Colonic mucosa (tissue), 4 donors: ENCODE results near the gene PI4KA. TPM values are rescaled to one million over a fixed set of nuclear protein-coding genes. Genes with fewer than 3 reads are reported as not detected.

Experiments used
- DNase-seq: peaks from one replicate; pipeline ENCODE4 v3.0.0-alpha.2; 2020
- H3K27ac ChIP-seq: fragments of 200-600 bp; one replicate; pipeline ENCODE4 v1.8.0; 2021
- H3K27me3 ChIP-seq: fragments of 200-600 bp; one replicate; pipeline ENCODE4 v1.8.0; 2021
- H3K36me3 ChIP-seq: fragments of 200-600 bp; one replicate; pipeline ENCODE4 v1.8.0; 2021
- H3K4me1 ChIP-seq: fragments of 200-600 bp; one replicate; pipeline ENCODE4 v1.8.0; 2021; ENCODE audit warnings: mild to moderate bottlenecking
- H3K4me3 ChIP-seq: fragments of 200-600 bp; one replicate; pipeline ENCODE4 v1.8.0; 2021
- H3K9ac ChIP-seq, 2 donors: one replicate each; pipeline ENCODE4 v1.7.0; 2013; ENCODE audit warnings: control low read depth in 2 of 2, low read depth in 2 of 2, low read length in 2 of 2
- H3K9me3 ChIP-seq: fragments of 200-600 bp; one replicate; pipeline ENCODE4 v1.8.0; 2021
- intact Hi-C: fragments of 100-400 bp; cut with DNase I; formaldehyde crosslinking; loops from one replicate; pipeline ENCODE4 v1.14.1; 2022
- total RNA-seq, 2 donors: library from RNA; stranded (reverse); fragmentation: NEBNext Ultra II Directional in 1 of 2; extraction: Animal tissue kit (Norgen Biotek cat#: 25700) in 1 of 2; gene quantifications; one replicate each; pipeline ENCODE4 v1.2.1, GENCODE V29; 2021
- TF ChIP-seq, protein P1 (sequence below): fragments of 200-600 bp; IDR thresholded peaks from one replicate; pipeline ENCODE4 v1.8.0; 2022; ENCODE audit warnings: antibody characterized with exemption, mild to moderate bottlenecking
- donor health status: healthy.
- donor health status: DM: no; HTN: no; CAD: no.
- donor health status: DM: no; HTN: no; CAD: no.

PI4KA gene
- total RNA-seq, 2 donors from 2014 or later: 69.4 to 86.8 TPM

DNA sequence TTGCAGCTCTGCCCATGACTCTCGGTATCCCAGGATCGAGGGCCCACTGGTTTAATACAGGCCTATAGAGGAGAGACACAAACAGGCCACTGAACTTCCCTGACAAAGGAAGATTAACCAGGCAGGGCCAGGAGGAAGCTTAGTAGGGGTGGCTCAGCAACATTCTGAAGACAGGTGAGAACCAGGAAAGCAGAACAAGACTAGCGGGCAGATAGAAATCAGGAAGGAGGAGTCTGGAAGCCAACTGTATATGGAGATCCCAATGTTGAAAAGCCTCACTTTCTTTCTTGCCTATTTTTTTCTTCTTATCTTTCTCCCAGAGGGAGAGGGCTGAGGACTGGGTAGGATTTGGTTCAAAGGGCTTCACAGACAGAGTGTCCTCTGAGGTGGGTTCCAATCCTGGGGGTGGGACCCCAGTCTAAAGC lies 5.4 kb downstream of the PI4KA start:
- H3K9ac ChIP-seq: no peak overlapping the region
- TF ChIP-seq, protein P1, sequence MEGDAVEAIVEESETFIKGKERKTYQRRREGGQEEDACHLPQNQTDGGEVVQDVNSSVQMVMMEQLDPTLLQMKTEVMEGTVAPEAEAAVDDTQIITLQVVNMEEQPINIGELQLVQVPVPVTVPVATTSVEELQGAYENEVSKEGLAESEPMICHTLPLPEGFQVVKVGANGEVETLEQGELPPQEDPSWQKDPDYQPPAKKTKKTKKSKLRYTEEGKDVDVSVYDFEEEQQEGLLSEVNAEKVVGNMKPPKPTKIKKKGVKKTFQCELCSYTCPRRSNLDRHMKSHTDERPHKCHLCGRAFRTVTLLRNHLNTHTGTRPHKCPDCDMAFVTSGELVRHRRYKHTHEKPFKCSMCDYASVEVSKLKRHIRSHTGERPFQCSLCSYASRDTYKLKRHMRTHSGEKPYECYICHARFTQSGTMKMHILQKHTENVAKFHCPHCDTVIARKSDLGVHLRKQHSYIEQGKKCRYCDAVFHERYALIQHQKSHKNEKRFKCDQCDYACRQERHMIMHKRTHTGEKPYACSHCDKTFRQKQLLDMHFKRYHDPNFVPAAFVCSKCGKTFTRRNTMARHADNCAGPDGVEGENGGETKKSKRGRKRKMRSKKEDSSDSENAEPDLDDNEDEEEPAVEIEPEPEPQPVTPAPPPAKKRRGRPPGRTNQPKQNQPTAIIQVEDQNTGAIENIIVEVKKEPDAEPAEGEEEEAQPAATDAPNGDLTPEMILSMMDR: no peak
- peaks cover 6% of the 10 kb centered on the region for H3K4me1 ChIP-seq
- intact Hi-C loops: no loop called here
- no peak overlapping the region for H3K27ac ChIP-seq
- DNase-seq: no peak
- H3K9me3 ChIP-seq: no peaks in the 10 kb centered on the region
- no peaks in the 10 kb centered on the region for H3K36me3 ChIP-seq
- no peaks in the 10 kb centered on the region for H3K27me3 ChIP-seq
- H3K4me3 ChIP-seq: no peak overlapping the region

DNA sequence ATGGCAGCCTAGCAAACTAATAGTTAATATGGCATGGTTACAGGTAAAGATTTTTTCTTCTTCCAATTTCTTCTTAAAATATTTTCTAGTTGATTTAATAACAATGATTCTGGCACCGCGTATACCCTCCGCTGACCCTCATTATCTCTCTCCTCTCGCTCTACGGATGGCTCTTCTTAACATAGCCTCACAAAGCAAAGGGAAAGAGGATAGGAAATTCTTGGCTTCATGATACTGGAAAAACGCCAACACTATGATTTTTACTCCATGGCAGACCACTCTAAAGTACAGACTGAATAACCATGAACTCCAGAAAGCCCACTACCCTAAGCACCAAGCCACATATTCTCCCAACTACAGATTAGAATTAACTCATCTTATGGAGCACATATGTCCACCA lies 6.1 kb downstream of the PI4KA start:
- no peaks in the 10 kb centered on the region for H3K27me3 ChIP-seq
- H3K9me3 ChIP-seq: no peaks in the 10 kb centered on the region
- no peak overlapping the region for H3K9ac ChIP-seq
- intact Hi-C loops: no loop called here
- DNase-seq: no peak
- TF ChIP-seq, protein P1: no peak
- no peaks in the 10 kb centered on the region for H3K36me3 ChIP-seq
- H3K4me1 ChIP-seq: peaks cover 5% of the 10 kb centered on the region
- no peak overlapping the region for H3K27ac ChIP-seq
- H3K4me3 ChIP-seq: no peak overlapping the region

DNA sequence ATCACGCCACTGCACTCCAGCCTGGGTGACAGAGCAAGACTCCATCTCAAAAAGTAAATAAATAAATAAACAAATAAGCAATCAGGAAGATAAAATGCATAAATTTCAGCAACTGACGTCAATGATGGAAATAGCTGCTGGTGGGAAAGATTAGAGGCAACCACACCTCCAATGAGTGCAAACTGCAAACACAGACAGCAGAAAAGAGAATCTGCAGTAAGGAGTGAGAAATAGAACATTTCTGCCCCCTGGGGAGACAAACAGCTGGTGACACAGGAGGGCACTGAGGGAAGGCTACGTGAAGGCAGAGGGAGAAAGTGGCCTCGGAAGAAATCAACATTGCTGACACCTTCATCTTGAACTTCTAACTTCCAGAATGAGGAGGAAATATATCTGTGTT lies 6.5 kb downstream of the PI4KA start:
- intact Hi-C loops: no loop called here
- no peak for DNase-seq
- Histone ChIP-seq H3K4me3 (no peak overlapping the region), H3K4me1 (peaks cover under 1% of the 10 kb centered on the region), H3K9me3 (no peaks in the 10 kb centered on the region), H3K9ac (no peak overlapping the region), H3K27me3 (no peaks in the 10 kb centered on the region), H3K36me3 (no peaks in the 10 kb centered on the region), H3K27ac (no peak overlapping the region)
- TF ChIP-seq, protein P1: no peak

DNA sequence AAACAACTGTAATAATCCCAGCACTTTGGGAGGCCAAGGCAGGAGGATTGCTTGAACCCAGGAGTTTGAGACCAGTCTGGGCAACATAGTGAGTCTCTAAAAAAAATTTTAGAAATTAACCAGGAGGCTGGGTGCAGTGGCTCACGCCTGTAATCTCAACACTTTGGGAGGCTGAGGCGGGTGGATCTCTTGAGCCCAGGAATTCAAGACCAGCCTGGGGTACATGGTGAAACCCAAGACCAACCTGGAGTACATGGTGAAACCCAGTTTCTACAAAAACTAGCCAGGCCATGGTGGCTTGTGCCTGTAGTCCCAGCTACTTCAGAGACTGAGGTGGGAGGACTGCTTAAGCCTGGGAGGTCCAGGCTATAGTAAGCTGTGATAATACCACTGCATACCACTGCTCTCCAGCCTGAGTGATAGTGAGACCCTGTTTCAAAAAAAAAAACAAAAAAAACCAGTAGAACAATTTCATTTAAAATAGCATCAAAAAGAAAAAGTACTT lies 11.2 kb downstream of the PI4KA start:
- no peaks in the 10 kb centered on the region for H3K27me3 ChIP-seq
- no peak overlapping the region for H3K4me3 ChIP-seq
- no peaks in the 10 kb centered on the region for H3K36me3 ChIP-seq
- intact Hi-C loops: no loop called here
- no peak for DNase-seq
- TF ChIP-seq, protein P1: no peak
- H3K9me3 ChIP-seq: no peaks in the 10 kb centered on the region
- H3K9ac ChIP-seq: no peak overlapping the region
- H3K27ac ChIP-seq: no peak overlapping the region
- H3K4me1 ChIP-seq: no peaks in the 10 kb centered on the region

DNA sequence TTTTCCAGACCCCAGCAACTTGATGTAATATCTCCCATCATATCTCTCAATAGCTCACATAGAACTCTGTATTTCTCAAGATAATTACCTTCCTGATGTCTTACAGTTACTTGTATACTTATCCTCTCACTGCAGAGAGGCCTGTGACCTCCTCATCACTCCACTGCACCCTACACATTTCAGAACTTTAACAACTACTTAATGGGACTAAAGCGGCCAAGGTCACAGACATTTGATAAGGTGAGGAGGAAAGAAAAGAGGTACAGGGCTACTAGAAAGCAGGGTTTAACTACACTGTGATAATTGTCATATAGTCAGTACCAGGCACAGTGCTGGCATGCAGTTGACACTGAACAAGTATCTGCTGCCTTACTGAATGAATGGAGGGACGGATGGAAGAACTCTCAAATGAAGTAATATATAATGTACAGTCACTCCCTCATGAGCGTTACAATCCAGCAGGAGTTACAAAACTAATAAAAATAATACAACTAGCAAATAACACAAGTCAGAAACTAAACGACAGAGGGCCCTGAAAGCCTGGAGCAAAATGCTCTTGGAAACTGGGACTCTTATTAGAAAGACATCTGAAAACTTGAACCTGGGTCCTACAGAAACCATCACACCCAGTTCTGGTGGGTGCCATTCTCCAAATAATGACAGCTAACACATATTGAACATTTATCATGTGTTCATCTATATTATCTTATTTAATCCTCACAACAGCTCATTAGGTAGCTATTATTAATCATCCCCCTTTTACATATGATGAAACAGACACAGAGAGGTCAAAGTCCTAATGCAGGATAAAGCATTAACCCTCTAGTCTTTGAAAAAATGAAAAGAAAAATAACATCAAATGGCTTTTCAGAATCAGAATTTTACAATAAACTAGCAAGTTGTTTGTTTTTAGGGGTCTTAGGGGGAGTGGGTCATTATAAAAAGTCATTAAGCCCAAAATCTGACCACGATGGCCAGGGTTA lies 14.3 kb downstream of the PI4KA start:
- no peak for DNase-seq
- Histone ChIP-seq H3K27ac (no peak overlapping the region), H3K9ac (no peak overlapping the region), H3K36me3 (no peaks in the 10 kb centered on the region), H3K4me1 (no peaks in the 10 kb centered on the region), H3K27me3 (no peaks in the 10 kb centered on the region), H3K9me3 (no peaks in the 10 kb centered on the region), H3K4me3 (no peak overlapping the region)
- TF ChIP-seq, protein P1: no peak
- intact Hi-C loops: no loop called here
